Measurements from ENCODE around the gene OSR1.

- TF ChIP-seq CTCF (conservative IDR thresholded peaks at IDR 0.05 in 1 of 2, IDR thresholded peaks at IDR 0.05 in 1 of 2; ENCODE audit: extremely low read depth in 1 of 2, insufficient read depth in 1 of 2, low read depth in 1 of 2, low read length in 2 of 2) (no peak), EZH2 (IDR thresholded peaks at IDR 0.05; ENCODE audit: borderline replicate concordance, low read length) (no peak)
Measured at GRCh38 chr2:19363474-19363778, 5.0 kb upstream of the OSR1 start.

All from mammary epithelial cell (primary cell).